Cardiac muscle cell (in vitro differentiated cells and primary cell): ENCODE measurements around the gene OSGIN1. TPM values are rescaled to one million over a fixed set of nuclear protein-coding genes. Genes with fewer than 3 reads are reported as not detected.

Source experiments
- DNase-seq, 2 donors: peaks; one replicate each; pipeline versions ENCODE4 v3.0.0 to v3.0.0-alpha.2; 2010 to 2017; ENCODE audit warnings: low read depth in 1 of 2, low spot score in 1 of 2
- H3K27ac ChIP-seq: fragments of 200-600 bp; sonication (generic); 2 replicates; pipeline ENCODE4 v1.5.1; 2016
- H3K27me3 ChIP-seq: fragments of 200-600 bp; sonication (generic); 2 replicates; pipeline ENCODE4 v1.6.0; 2016; ENCODE audit warnings: control low read depth
- H3K36me3 ChIP-seq: fragments of 200-600 bp; sonication (generic); 2 replicates; pipeline ENCODE4 v1.5.1; 2016; ENCODE audit warnings: control low read depth
- H3K4me1 ChIP-seq: fragments of 200-600 bp; sonication (generic); 2 replicates; pipeline ENCODE4 v1.8.1; 2017; ENCODE audit warnings: low read depth, mild to moderate bottlenecking, mixed run types
- H3K4me3 ChIP-seq: fragments of 200-600 bp; sonication (generic); 2 replicates; pipeline ENCODE4 v1.5.1; 2016; ENCODE audit warnings: mild to moderate bottlenecking
- H3K9me3 ChIP-seq: fragments of 200-600 bp; sonication (generic); 2 replicates; pipeline ENCODE4 v1.5.1; 2017; ENCODE audit warnings: low read depth, mild to moderate bottlenecking, control low read depth
- polyA plus RNA-seq: library from polyadenylated mRNA; unstranded; fragments of >200 nt; fragmentation: Nextera tagmentation; extraction: Ambion mirVana; gene quantifications from 2 replicates; pipeline ENCODE4 v1.2.1, GENCODE V29; 2016
- total RNA-seq: library from RNA; depleted of rRNA; stranded (reverse); fragments of >200 nt; gene quantifications from 2 replicates; pipeline ENCODE4 v1.2.3, GENCODE V29; 2016
- TF ChIP-seq, protein P1 (sequence below): IDR thresholded peaks from 2 replicates; pipeline ENCODE4 v1.5.1; 2012; ENCODE audit warnings: low read depth, mild to moderate bottlenecking, low read length

Gene OSGIN1
- total and polyA plus RNA-seq, 2 experiments from 2014 or later = 0.76 to 3.4 TPM

DNA sequence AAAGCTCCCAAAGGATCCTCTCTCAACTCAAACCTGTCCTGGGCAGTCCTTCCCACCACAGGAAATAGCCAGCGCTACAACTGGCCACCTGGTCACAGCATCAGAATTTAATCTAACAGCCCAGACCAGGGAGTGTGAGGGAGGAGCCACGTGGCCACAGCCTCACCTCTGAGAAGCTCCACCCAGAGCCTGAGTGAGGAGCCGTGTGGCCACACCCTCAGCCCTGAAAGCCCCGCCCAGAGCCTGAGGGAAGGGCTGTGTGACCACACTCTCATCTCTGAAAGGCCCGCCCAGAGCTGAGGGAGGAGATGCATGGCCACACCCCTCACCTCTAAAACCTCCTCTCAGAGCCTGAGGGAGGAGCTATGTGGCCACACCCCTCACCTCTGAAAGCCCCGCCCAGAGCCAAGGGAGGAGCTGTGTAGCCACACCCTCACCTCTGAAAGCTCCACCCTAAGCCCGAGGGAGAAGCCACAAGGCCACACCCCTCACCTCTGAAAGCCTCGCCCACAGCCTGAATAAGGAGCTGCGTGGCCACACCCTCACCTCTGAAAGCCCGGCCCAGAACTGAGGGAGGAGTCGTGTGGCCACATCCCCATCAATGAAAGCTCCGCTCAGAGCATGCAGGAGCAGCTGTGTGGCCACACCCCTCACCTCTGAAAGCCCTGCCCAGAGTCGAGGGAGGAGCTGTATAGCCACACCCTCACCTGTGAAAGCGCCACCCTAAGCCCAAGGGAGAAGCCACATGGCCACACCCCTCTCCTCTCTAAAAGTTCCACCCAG, 60.9 kb downstream of the OSGIN1 start:
- no peak overlapping the region for H3K27ac ChIP-seq
- TF ChIP-seq, protein P1, sequence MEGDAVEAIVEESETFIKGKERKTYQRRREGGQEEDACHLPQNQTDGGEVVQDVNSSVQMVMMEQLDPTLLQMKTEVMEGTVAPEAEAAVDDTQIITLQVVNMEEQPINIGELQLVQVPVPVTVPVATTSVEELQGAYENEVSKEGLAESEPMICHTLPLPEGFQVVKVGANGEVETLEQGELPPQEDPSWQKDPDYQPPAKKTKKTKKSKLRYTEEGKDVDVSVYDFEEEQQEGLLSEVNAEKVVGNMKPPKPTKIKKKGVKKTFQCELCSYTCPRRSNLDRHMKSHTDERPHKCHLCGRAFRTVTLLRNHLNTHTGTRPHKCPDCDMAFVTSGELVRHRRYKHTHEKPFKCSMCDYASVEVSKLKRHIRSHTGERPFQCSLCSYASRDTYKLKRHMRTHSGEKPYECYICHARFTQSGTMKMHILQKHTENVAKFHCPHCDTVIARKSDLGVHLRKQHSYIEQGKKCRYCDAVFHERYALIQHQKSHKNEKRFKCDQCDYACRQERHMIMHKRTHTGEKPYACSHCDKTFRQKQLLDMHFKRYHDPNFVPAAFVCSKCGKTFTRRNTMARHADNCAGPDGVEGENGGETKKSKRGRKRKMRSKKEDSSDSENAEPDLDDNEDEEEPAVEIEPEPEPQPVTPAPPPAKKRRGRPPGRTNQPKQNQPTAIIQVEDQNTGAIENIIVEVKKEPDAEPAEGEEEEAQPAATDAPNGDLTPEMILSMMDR = no peak
- no peak overlapping the region for H3K4me3 ChIP-seq
- no peaks in the 10 kb centered on the region for H3K36me3 ChIP-seq
- H3K27me3 ChIP-seq = no peaks in the 10 kb centered on the region
- DNase-seq = peak; percentile 41 to 85
- no peaks in the 10 kb centered on the region for H3K9me3 ChIP-seq
- H3K4me1 ChIP-seq = no peaks in the 10 kb centered on the region

DNA sequence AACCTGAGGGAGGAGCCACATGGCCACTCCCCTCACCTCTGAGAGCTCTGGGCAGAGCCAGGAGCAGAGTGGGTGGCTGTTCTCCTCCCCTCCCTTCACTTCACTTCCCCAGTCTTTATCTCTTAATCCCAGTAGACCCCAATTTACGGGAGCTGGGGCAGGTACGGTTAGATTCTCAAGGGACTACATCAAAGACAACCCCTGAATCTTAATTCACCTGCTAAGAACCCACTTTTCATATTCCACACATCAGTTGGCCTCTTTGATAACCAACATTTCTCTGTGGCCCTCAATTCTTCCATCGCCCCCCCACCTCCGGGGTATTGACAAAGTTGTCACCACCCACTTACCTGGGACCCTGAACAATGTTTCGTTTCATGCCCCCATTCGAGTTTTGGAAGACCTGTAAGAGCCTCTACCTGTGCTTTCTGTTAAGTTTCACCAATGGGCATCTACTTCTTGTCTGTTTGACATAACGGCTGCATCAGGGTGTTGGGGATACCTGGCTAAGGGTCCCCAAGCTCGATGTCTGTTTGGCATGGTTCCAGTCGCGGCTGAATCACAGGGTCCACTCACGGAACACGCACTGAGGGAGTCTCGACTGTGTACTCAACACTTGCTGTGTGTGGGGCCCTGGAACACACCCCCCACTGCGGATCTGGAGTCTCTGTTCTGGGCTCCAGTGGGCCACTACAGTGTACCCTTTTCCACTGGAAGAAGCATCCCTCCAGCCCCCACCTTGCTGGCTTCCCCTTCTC, 61.7 kb downstream of the OSGIN1 start:
- Histone ChIP-seq H3K4me3 (no peak overlapping the region), H3K4me1 (no peaks in the 10 kb centered on the region), H3K27me3 (no peaks in the 10 kb centered on the region), H3K9me3 (no peaks in the 10 kb centered on the region), H3K36me3 (no peaks in the 10 kb centered on the region), H3K27ac (no peak overlapping the region)
- no peak for DNase-seq
- TF ChIP-seq, protein P1 = no peak

DNA sequence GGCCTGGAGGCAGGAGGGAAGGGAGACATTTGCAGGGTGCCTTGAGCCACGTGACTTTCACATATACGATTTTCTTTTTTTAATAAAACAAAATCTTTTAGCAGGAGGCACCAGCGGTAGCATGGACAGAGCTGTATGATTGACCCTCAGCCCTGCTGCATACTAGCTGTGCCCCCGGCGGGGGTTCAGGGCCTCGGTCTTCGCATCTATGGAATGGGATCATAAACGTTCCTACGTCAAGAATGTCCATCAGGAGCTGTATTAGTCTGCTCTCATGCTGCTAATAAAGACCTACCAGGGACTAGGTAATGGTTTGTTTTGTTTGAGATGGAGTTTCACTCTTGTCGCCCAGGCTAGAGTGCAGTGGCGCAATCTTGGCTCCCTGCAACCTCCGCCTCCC, 62.4 kb downstream of the OSGIN1 start:
- TF ChIP-seq, protein P1 = no peak
- H3K36me3 ChIP-seq = no peaks in the 10 kb centered on the region
- H3K27ac ChIP-seq = no peak overlapping the region
- H3K4me1 ChIP-seq = no peaks in the 10 kb centered on the region
- no peak for DNase-seq
- no peaks in the 10 kb centered on the region for H3K27me3 ChIP-seq
- no peak overlapping the region for H3K4me3 ChIP-seq
- H3K9me3 ChIP-seq = no peaks in the 10 kb centered on the region

Other genes with a start within 250 kb of the OSGIN1 start
- 16.7 and 47.5 TPM in 2 replicates for gene HSBP1, start 145.3 kb upstream of the OSGIN1 start, total RNA-seq
- 481 and 529 TPM in 2 replicates for gene HSBP1, start 145.3 kb upstream of the OSGIN1 start, polyA plus RNA-seq
- 8.0 and 9.3 TPM in 2 replicates for gene MLYCD, start 54.1 kb upstream of the OSGIN1 start, total RNA-seq
- 9.9 and 10.6 TPM in 2 replicates for gene MLYCD, start 54.1 kb upstream of the OSGIN1 start, polyA plus RNA-seq
- gene NECAB2, start 15.0 kb downstream of the OSGIN1 start, total RNA-seq = 0.63 and 2.7 TPM in 2 replicates
- gene NECAB2, start 15.0 kb downstream of the OSGIN1 start, polyA plus RNA-seq = 0.90 and 2.2 TPM in 2 replicates
- not detected in 2 replicates for gene SLC38A8, start 89.6 kb downstream of the OSGIN1 start, total RNA-seq
- not detected in 2 replicates for gene SLC38A8, start 89.6 kb downstream of the OSGIN1 start, polyA plus RNA-seq
- gene MBTPS1, start 163.7 kb downstream of the OSGIN1 start, total RNA-seq = 69.7 and 70.1 TPM in 2 replicates
- 61.0 and 64.5 TPM in 2 replicates for gene MBTPS1, start 163.7 kb downstream of the OSGIN1 start, polyA plus RNA-seq
- gene HSDL1, start 191.9 kb downstream of the OSGIN1 start, total RNA-seq = 51.7 and 58.9 TPM in 2 replicates
- 60.0 and 78.1 TPM in 2 replicates for gene HSDL1, start 191.9 kb downstream of the OSGIN1 start, polyA plus RNA-seq
- 0.51 and 1.3 TPM in 2 replicates for gene DNAAF1, start 192.1 kb downstream of the OSGIN1 start, total RNA-seq
- 0.82 and 1.1 TPM in 2 replicates for gene DNAAF1, start 192.1 kb downstream of the OSGIN1 start, polyA plus RNA-seq
- 37.2 and 73.4 TPM in 2 replicates for gene TAF1C, start 233.8 kb downstream of the OSGIN1 start, total RNA-seq
- 54.8 and 62.7 TPM in 2 replicates for gene TAF1C, start 233.8 kb downstream of the OSGIN1 start, polyA plus RNA-seq
- 0.04 TPM in 1 of 2 replicates, not detected in the other for gene ADAD2, start 237.9 kb downstream of the OSGIN1 start, total RNA-seq
- not detected in 2 replicates for gene ADAD2, start 237.9 kb downstream of the OSGIN1 start, polyA plus RNA-seq